Peyer's patch (tissue), 4 donors: ENCODE results near the gene ST8SIA5. TPM values are rescaled to one million over a fixed set of nuclear protein-coding genes. Genes with fewer than 3 reads are reported as not detected.

Source experiments
- DNase-seq, 3 donors: peaks; one replicate each; pipeline ENCODE4 v3.0.0-alpha.2; 2017 to 2019
- H3K27ac ChIP-seq, 4 donors: fragments of 200-600 bp; sonication (generic); one replicate each; pipeline ENCODE4 v1.5.1; 2016 to 2019
- H3K27me3 ChIP-seq, 2 donors: fragments of 200-600 bp; sonication (generic); one replicate each; pipeline ENCODE4 v1.5.1; 2019
- H3K36me3 ChIP-seq, 3 donors: fragments of 200-600 bp; sonication (generic); one replicate each; pipeline ENCODE4 v1.5.1; 2016 to 2019
- H3K4me1 ChIP-seq, 4 donors: fragments of 200-600 bp; sonication (generic); one replicate each; pipeline ENCODE4 v1.5.1; 2016 to 2019
- H3K4me3 ChIP-seq, 4 donors: fragments of 200-600 bp; sonication (generic); 1 replicate in 3 of 4; 2 replicates in 1 of 4; pipeline ENCODE4 v1.5.1; 2016 to 2019; ENCODE audit warnings: mild to moderate bottlenecking in 1 of 4
- H3K9me3 ChIP-seq, 4 donors: fragments of 200-600 bp; sonication (generic); one replicate each; pipeline ENCODE4 v1.5.1; 2016 to 2019; ENCODE audit warnings: mild to moderate bottlenecking in 1 of 4
- CTCF ChIP-seq, 6 experiments: fragments of 450-650 bp in 4 of 6; fragments of 200-600 bp in 2 of 6; sonication (generic) in 1 of 6; IDR thresholded peaks; one replicate each; pipeline ENCODE4 v1.5.1; 2017 to 2019; ENCODE audit warnings: antibody characterized with exemption in 6 of 6, mild to moderate bottlenecking in 3 of 6, moderate library complexity in 1 of 6
- POLR2A ChIP-seq, 2 donors: fragments of 450-650 bp; IDR thresholded peaks; one replicate each; pipeline ENCODE4 v1.5.1; 2017; ENCODE audit warnings: antibody characterized with exemption in 2 of 2, mild to moderate bottlenecking in 2 of 2, moderate library complexity in 2 of 2
- total RNA-seq, 4 donors: library from RNA; depleted of rRNA; stranded (reverse); fragments of >200 nt; gene quantifications; one replicate each; pipeline ENCODE4 v1.1.0, GENCODE V29; 2016

ST8SIA5 gene
- total RNA-seq, 4 donors from 2014 or later = under 0.01 to 0.09 TPM; not detected in 2

GRCh38 chr18:46639386-46639785, 117.5 kb downstream of the ST8SIA5 start:
- no peak for DNase-seq
- TF ChIP-seq CTCF (IDR thresholded peaks at IDR 0.05) = no peak
- TF ChIP-seq POLR2A (IDR thresholded peaks at IDR 0.05) = no peak

DNA sequence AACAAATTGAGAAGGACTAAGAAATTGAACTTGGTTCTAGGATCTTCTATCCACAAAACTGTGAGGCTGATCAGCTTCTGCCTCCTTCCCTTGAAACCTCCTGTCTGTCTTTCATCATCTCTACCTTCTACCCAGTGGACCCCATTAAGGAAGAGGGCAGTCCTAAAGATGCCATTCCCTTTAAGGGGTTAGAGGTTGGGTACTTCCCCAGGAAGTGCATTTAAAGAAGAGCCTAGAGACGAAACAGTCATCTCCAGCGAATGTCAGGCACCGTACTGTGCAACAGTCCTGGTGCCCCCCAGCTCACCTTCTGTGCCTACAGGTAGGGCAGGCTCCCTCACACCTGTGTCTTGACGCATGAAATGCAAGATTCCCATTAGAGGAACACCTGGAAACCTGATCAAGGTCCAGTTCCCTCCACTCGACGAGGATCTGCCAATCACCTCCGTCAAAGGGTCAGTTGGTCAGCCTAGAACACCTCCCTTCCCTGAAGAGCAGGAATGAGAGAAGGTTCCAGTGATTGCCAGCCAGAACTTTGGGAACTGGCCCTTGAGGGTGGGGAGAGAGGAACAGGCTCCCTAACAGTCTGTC, 120.7 kb downstream of the ST8SIA5 start:
- H3K36me3 ChIP-seq = no peaks in the 10 kb centered on the region
- H3K4me1 ChIP-seq = no peaks in the 10 kb centered on the region
- no peak for DNase-seq
- H3K4me3 ChIP-seq = no peak overlapping the region
- H3K27ac ChIP-seq = no peak overlapping the region
- no peaks in the 10 kb centered on the region for H3K9me3 ChIP-seq
- H3K27me3 ChIP-seq = no peaks in the 10 kb centered on the region
- TF ChIP-seq POLR2A (IDR thresholded peaks at IDR 0.05) = no peak
- no peak for TF ChIP-seq CTCF (IDR thresholded peaks at IDR 0.05)

More at GRCh38 chr18:46639386-46639785, 117.5 kb downstream of the ST8SIA5 start:
- Histone ChIP-seq H3K4me3 (no peak overlapping the region), H3K4me1 (no peaks in the 10 kb centered on the region), H3K27me3 (no peaks in the 10 kb centered on the region), H3K9me3 (no peaks in the 10 kb centered on the region), H3K36me3 (no peaks in the 10 kb centered on the region), H3K27ac (no peak overlapping the region)

DNA sequence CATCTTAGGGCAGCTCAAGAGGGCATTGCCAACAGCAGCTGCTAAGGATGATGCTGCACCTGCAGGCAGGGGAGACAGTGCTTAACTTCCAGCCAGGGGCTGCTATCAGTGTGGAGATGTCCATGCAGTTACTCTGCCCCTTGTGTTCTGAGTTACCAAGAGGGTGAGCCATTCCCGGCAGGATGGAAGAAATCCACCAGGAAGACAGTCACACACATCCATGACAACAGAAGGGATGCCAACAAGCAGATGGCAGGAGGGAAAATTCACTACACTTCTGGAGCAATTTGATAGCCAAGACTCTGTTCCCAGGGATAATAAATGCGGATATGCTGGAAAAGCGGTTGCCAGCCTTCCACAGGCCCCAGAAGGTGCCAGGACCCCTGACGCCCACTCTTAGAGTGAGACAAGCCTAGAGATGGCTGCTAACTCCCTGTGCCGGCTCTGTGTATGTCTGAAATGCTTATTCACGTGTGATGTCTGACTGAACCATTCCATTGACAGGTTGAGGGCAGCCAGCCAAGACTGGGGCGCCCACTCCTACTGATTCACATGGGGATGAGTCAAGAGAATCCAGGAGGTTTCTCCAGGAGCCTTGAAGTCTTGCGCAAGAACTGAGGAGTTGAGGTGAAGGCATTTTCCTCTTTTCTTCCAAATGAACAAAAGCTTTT, 124.3 kb downstream of the ST8SIA5 start:
- Histone ChIP-seq H3K4me1 (no peaks in the 10 kb centered on the region), H3K27ac (no peak overlapping the region), H3K27me3 (no peaks in the 10 kb centered on the region), H3K4me3 (no peak overlapping the region), H3K36me3 (no peaks in the 10 kb centered on the region), H3K9me3 (no peaks in the 10 kb centered on the region)
- DNase-seq = no peak
- TF ChIP-seq POLR2A (IDR thresholded peaks at IDR 0.05) (no peak), CTCF (IDR thresholded peaks at IDR 0.05) (no peak)

DNA sequence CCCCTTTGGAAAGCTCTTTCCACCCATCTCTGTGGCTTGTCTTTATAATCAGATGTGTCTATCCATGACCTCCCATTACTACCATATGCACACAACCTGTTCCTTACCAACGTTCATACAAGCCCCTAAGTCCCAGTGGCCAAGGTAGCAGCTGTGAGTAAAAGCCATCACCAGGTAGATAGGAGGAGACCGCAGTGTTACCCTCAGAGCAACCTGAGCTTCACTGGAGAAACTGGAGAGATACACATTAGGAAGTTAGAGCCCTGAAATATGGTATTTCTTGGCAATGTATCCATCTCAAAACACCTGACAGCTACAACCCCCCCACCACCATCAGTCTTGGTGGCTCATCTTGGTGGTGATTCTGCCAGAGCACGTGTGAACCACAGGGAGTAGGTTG, 125.9 kb downstream of the ST8SIA5 start:
- TF ChIP-seq POLR2A (IDR thresholded peaks at IDR 0.05) = no peak
- no peak for TF ChIP-seq CTCF (IDR thresholded peaks at IDR 0.05)
- H3K4me1 ChIP-seq = no peaks in the 10 kb centered on the region
- H3K27ac ChIP-seq = no peak overlapping the region
- no peak overlapping the region for H3K4me3 ChIP-seq
- no peaks in the 10 kb centered on the region for H3K27me3 ChIP-seq
- H3K36me3 ChIP-seq = no peaks in the 10 kb centered on the region
- DNase-seq = no peak
- H3K9me3 ChIP-seq = no peaks in the 10 kb centered on the region

- Histone ChIP-seq H3K27ac (no peak overlapping the region), H3K9me3 (no peaks in the 10 kb centered on the region), H3K4me1 (no peaks in the 10 kb centered on the region), H3K27me3 (no peaks in the 10 kb centered on the region), H3K4me3 (no peak overlapping the region), H3K36me3 (no peaks in the 10 kb centered on the region)
- no peak for DNase-seq
- TF ChIP-seq CTCF (IDR thresholded peaks at IDR 0.05) (no peak), POLR2A (IDR thresholded peaks at IDR 0.05) (no peak)
Observed at GRCh38 chr18:46630160-46630559, 126.7 kb downstream of the ST8SIA5 start.
